Uterus (tissue), 4 donors: ENCODE measurements around the gene FGFR1OP2. TPM values are rescaled to one million over a fixed set of nuclear protein-coding genes. Genes with fewer than 3 reads are reported as not detected.

Experiments
- DNase-seq, 2 donors: peaks; one replicate each; pipeline ENCODE4 v3.0.0-alpha.2; 2019 to 2020
- H3K27ac ChIP-seq, 2 donors: fragments of 200-600 bp; sonication (generic); 1 replicate in 1 of 2; 2 replicates in 1 of 2; pipeline ENCODE4 v1.5.1; 2016 to 2018
- H3K27me3 ChIP-seq, 2 donors: fragments of 200-600 bp; sonication (generic); one replicate each; pipeline ENCODE4 v1.5.1; 2018 to 2019; ENCODE audit warnings: control low read depth in 1 of 2
- H3K36me3 ChIP-seq, 2 donors: fragments of 200-600 bp; sonication (generic); one replicate each; pipeline ENCODE4 v1.5.1; 2019; ENCODE audit warnings: control low read depth in 1 of 2
- H3K4me1 ChIP-seq, 2 donors: fragments of 200-600 bp; sonication (generic); one replicate each; pipeline ENCODE4 v1.5.1; 2018 to 2019; ENCODE audit warnings: control low read depth in 1 of 2
- H3K4me3 ChIP-seq, 2 donors: fragments of 200-600 bp; sonication (generic); 1 replicate in 1 of 2; 2 replicates in 1 of 2; pipeline ENCODE4 v1.5.1; 2018 to 2019; ENCODE audit warnings: mild to moderate bottlenecking in 1 of 2
- H3K9me3 ChIP-seq, 2 donors: fragments of 200-600 bp; sonication (generic); one replicate each; pipeline ENCODE4 v1.5.1; 2019; ENCODE audit warnings: control low read depth in 1 of 2
- POLR2A ChIP-seq, 2 donors: fragments of 450-650 bp; IDR thresholded peaks; one replicate each; pipeline ENCODE4 v1.6.1; 2016; ENCODE audit warnings: antibody characterized with exemption in 2 of 2, mild to moderate bottlenecking in 1 of 2, moderate library complexity in 1 of 2
- intact Hi-C: fragments of 100-400 bp; cut with DNase I; formaldehyde crosslinking; loops from one replicate; pipeline ENCODE4 v1.15.1; 2023; ENCODE audit warnings: low total_unique reads
- total RNA-seq, 4 donors: library from RNA; depleted of rRNA in 3 of 4; stranded (reverse); fragments of >200 nt in 3 of 4; gene quantifications; one replicate each; pipeline versions ENCODE4 v1.1.0 to v1.2.4, GENCODE V29; 2014 to 2023
- TF ChIP-seq, protein P1 (sequence below), 4 experiments: fragments of 200-600 bp in 2 of 4; fragments of 450-650 bp in 2 of 4; sonication (generic) in 2 of 4; IDR thresholded peaks; one replicate each; pipeline ENCODE4 v1.5.1; 2016 to 2019; ENCODE audit warnings: antibody characterized with exemption in 4 of 4, mild to moderate bottlenecking in 2 of 4, moderate library complexity in 1 of 4
- donor health status: DM: yes; HTN: yes; CAD: no.

Gene FGFR1OP2
- total RNA-seq, 4 donors from 2014 or later, result 83.0 to 222 (median 112) TPM

DNA sequence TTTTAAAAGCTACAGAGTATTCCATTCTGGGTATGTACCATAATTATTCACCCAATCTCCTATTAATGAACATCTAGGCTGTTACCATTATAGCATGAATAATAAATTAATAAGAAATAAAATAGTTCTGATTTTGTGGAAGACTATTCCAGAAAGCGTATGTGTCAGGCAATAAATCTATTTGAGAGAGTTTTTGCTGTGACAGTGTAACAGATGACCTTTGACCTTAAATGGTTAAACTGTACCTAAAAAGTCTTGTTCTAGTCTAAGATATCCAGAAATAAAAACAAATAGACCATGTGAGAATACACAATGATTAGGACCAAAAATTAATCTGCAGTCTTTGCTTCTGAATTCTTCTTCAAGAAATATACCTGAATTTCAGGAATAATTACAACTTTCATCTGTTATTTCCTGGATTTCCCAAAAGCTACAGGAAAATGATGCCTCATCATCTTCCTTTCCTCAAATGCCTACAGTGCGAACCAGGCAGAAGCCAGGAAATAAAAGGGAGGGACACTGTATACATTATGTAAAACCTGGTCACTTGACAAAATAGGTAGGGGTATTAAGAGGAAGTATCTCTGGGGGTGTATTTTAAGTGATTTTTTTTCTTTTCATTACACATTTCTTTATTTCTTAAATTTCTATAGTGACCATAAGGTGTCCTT is 68.7 kb downstream of the FGFR1OP2 start:
- Histone ChIP-seq H3K36me3 (no peaks in the 10 kb centered on the region), H3K27me3 (no peaks in the 10 kb centered on the region), H3K27ac (no peak overlapping the region), H3K9me3 (no peaks in the 10 kb centered on the region), H3K4me3 (no peak overlapping the region), H3K4me1 (no peaks in the 10 kb centered on the region)
- DNase-seq, result no peak
- intact Hi-C loops, result no loop called here
- TF ChIP-seq, protein P1, sequence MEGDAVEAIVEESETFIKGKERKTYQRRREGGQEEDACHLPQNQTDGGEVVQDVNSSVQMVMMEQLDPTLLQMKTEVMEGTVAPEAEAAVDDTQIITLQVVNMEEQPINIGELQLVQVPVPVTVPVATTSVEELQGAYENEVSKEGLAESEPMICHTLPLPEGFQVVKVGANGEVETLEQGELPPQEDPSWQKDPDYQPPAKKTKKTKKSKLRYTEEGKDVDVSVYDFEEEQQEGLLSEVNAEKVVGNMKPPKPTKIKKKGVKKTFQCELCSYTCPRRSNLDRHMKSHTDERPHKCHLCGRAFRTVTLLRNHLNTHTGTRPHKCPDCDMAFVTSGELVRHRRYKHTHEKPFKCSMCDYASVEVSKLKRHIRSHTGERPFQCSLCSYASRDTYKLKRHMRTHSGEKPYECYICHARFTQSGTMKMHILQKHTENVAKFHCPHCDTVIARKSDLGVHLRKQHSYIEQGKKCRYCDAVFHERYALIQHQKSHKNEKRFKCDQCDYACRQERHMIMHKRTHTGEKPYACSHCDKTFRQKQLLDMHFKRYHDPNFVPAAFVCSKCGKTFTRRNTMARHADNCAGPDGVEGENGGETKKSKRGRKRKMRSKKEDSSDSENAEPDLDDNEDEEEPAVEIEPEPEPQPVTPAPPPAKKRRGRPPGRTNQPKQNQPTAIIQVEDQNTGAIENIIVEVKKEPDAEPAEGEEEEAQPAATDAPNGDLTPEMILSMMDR (IDR thresholded peaks at IDR 0.05), result no peak
- no peak for TF ChIP-seq POLR2A (IDR thresholded peaks at IDR 0.05)

DNA sequence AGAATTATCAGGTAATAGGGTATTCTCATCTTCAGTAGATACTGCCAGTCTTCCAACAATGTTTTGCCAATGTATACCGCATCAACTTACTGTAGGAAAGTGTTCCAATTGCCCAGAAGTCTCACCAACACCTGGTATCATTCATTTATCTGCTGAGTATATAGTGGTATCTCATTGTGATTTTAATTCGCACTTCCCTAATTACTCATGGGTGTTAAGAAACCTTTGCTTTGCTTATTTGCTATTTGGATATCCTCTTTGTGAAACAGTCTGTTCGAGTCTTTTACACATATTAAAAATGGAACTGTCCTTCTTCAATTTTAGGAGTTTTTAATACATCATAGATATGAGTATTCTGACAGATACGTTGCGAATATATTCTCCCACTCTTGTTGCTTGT is 69.8 kb downstream of the FGFR1OP2 start:
- Histone ChIP-seq H3K4me3 (no peak overlapping the region), H3K27ac (no peak overlapping the region), H3K27me3 (no peaks in the 10 kb centered on the region), H3K9me3 (no peaks in the 10 kb centered on the region), H3K4me1 (no peaks in the 10 kb centered on the region), H3K36me3 (no peaks in the 10 kb centered on the region)
- no peak for TF ChIP-seq POLR2A (IDR thresholded peaks at IDR 0.05)
- TF ChIP-seq, protein P1 (IDR thresholded peaks at IDR 0.05), result no peak
- intact Hi-C loops, result no loop called here
- no peak for DNase-seq

DNA sequence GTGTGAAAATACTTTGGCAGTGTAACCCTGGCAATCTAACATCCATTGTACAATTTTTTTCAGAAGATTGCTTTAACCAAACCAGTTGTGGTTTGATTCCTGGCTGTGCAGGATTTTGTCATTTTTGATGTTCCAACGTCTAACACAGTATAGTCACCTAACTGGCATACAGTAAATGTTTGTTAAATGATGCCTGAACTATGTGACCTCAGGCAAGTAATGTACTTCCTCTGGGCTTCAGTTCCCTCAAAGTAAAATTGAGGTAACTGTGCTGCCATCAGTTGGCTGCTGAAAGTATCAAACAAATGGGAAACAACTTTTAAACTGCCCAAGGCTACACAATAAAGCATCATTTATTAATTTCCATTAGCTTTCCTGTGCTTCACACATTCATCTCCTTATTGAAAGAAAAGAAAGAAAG is 71.6 kb downstream of the FGFR1OP2 start:
- Histone ChIP-seq H3K4me1 (no peaks in the 10 kb centered on the region), H3K27me3 (no peaks in the 10 kb centered on the region), H3K27ac (no peak overlapping the region), H3K4me3 (no peak overlapping the region), H3K36me3 (no peaks in the 10 kb centered on the region), H3K9me3 (no peaks in the 10 kb centered on the region)
- DNase-seq, result no peak
- TF ChIP-seq, protein P1 (IDR thresholded peaks at IDR 0.05), result no peak
- TF ChIP-seq POLR2A (IDR thresholded peaks at IDR 0.05), result no peak
- intact Hi-C loops, result loop anchor here (5.0 kb wide), 1 partner anchor 73 kb away; the partner anchor contains the start of genes FGFR1OP2 and INTS13

DNA sequence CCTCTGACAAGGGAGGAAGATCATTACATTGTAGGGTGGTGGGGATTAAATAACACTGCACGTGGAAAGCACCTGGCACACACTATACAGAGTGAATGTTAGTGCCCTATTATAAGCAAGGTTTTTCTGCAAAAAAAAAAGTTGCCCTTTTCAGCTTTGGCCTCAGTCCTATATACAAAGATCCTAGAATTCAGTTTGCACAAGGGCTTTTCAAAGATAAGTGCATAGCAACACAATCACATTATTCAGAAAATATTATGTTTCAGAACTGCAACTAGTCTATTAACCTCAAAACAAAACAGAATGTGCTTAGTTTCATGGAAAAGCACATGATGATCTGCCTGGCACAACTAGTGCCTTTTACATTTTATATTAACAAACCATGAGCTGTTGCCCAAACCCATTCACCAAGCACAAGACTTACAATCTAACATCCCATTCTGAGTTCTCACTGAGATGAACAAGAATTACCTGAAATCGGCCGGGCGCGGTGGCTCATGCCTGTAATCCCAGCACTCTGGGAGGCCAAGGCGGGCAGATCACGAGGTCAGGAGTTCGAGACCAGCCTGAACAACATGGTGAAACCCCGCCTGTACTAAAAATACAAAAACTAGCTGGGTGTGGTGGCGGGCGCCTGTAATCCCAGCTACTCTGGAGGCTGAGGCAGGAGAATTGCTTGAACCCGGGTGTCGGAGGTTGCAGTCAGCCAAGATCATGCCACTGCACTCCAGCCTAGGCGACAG is 74.1 kb downstream of the FGFR1OP2 start:
- DNase-seq, result no peak
- Histone ChIP-seq H3K27ac (no peak overlapping the region), H3K27me3 (no peaks in the 10 kb centered on the region), H3K4me1 (no peaks in the 10 kb centered on the region), H3K36me3 (no peaks in the 10 kb centered on the region), H3K9me3 (no peaks in the 10 kb centered on the region), H3K4me3 (no peak overlapping the region)
- intact Hi-C loops, result loop anchor here (5.0 kb wide), 1 partner anchor 75 kb away; the partner anchor contains the start of genes FGFR1OP2 and INTS13
- TF ChIP-seq, protein P1 (IDR thresholded peaks at IDR 0.05), result no peak
- no peak for TF ChIP-seq POLR2A (IDR thresholded peaks at IDR 0.05)

DNA sequence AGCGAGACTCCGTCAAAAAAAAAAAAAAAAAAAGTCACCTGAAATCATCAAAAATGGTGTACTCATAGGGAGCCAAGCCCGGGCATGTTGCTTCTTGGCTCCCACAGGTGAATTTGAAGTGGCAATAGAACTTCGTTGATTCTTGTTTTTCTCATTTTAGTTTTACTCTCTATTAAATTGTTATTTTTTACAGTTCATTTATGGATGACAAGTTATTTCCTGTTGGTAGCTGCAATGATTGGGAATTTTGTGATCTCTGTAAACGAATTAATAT is 74.6 kb downstream of the FGFR1OP2 start:
- Histone ChIP-seq H3K27me3 (no peaks in the 10 kb centered on the region), H3K4me1 (no peaks in the 10 kb centered on the region), H3K9me3 (no peaks in the 10 kb centered on the region), H3K36me3 (no peaks in the 10 kb centered on the region), H3K4me3 (no peak overlapping the region), H3K27ac (no peak overlapping the region)
- intact Hi-C loops, result loop anchor here (5.0 kb wide), 1 partner anchor 76 kb away; the partner anchor contains the start of genes FGFR1OP2 and INTS13
- TF ChIP-seq POLR2A (IDR thresholded peaks at IDR 0.05), result no peak
- TF ChIP-seq, protein P1 (IDR thresholded peaks at IDR 0.05), result no peak
- no peak for DNase-seq
